SK-N-SH treated with all-trans-retinoic acid at 6 μM for 48 hours (cell line): Measurements from ENCODE around the gene HTR3A.

Experiments used
- BACH2 ChIP-seq: fragments of 250-450 bp; sonication (Bioruptor Pico); IDR thresholded peaks from 2 replicates; pipeline ENCODE4 v1.9.0; 2021; ENCODE audit warnings: mild to moderate bottlenecking, borderline replicate concordance
- CSRNP3 ChIP-seq: fragments of 250-450 bp; sonication (Bioruptor Pico); IDR thresholded peaks from 2 replicates; pipeline ENCODE4 v1.5.1; 2021; ENCODE audit warnings: mild to moderate bottlenecking, moderate library complexity
- GLIS3 ChIP-seq: fragments of 250-450 bp; sonication (Bioruptor Pico); IDR thresholded peaks from 2 replicates; pipeline ENCODE4 v1.5.0; 2020; ENCODE audit warnings: mild to moderate bottlenecking, moderate library complexity
- OSR1 ChIP-seq: fragments of 250-450 bp; sonication (Bioruptor Pico); IDR thresholded peaks from 2 replicates; pipeline ENCODE4 v1.8.0; 2022; ENCODE audit warnings: moderate library complexity, mild to moderate bottlenecking, inconsistent platforms
- PATZ1 ChIP-seq: fragments of 250-450 bp; sonication (Bioruptor Pico); IDR thresholded peaks from 2 replicates; pipeline ENCODE4 v1.8.0; 2020; ENCODE audit warnings: mild to moderate bottlenecking, moderate library complexity, borderline replicate concordance
- RARB ChIP-seq: fragments of 250-450 bp; sonication (Bioruptor Pico); IDR thresholded peaks from 2 replicates; pipeline ENCODE4 v1.8.0; 2021; ENCODE audit warnings: mild to moderate bottlenecking, moderate library complexity
- SNAI2 ChIP-seq: fragments of 250-450 bp; sonication (Bioruptor Pico); IDR thresholded peaks from 2 replicates; pipeline ENCODE4 v1.5.0; 2020; ENCODE audit warnings: mild to moderate bottlenecking, moderate library complexity
- TCF4 ChIP-seq: fragments of 250-450 bp; sonication (Bioruptor Pico); IDR thresholded peaks from 2 replicates; pipeline ENCODE4 v1.8.0; 2021; ENCODE audit warnings: mild to moderate bottlenecking, moderate library complexity, borderline replicate concordance
- ZC3H10 ChIP-seq: fragments of 250-450 bp; sonication (Bioruptor Pico); IDR thresholded peaks from 2 replicates; pipeline ENCODE4 v1.5.1; 2021; ENCODE audit warnings: mild to moderate bottlenecking, moderate library complexity
- ZFP30 ChIP-seq: fragments of 450-650 bp; formaldehyde crosslinking; IDR thresholded peaks from 2 replicates; pipeline ENCODE4 v1.5.0; 2022; ENCODE audit warnings: mild to moderate bottlenecking, moderate library complexity
- ZNF565 ChIP-seq: fragments of 450-650 bp; formaldehyde crosslinking; conservative IDR thresholded peaks from 2 replicates; pipeline ENCODE4 v1.5.0; 2020; ENCODE audit warnings: low read depth, mild to moderate bottlenecking, moderate library complexity
- ZNF8 ChIP-seq: fragments of 450-650 bp; formaldehyde crosslinking; IDR thresholded peaks from 2 replicates; pipeline ENCODE4 v1.5.0; 2020; ENCODE audit warnings: mild to moderate bottlenecking, moderate library complexity

GRCh38 chr11:113947994-113948393, 26.9 kb upstream of the HTR3A start:
- TF ChIP-seq OSR1 = no peak
- TF ChIP-seq GLIS3 (CRISPR knock-in tag) = no peak
- TF ChIP-seq ZFP30 (CRISPR knock-in tag) = no peak
- TF ChIP-seq BACH2 (CRISPR knock-in tag) = no peak
- TF ChIP-seq ZNF565 (CRISPR knock-in tag) = no peak
- no peak for TF ChIP-seq RARB (CRISPR knock-in tag)
- TF ChIP-seq ZC3H10 (CRISPR knock-in tag) = no peak
- no peak for TF ChIP-seq SNAI2 (CRISPR knock-in tag)
- TF ChIP-seq ZNF8 = no peak
- no peak for TF ChIP-seq CSRNP3 (CRISPR knock-in tag)
- no peak for TF ChIP-seq PATZ1 (CRISPR knock-in tag)
- no peak for TF ChIP-seq TCF4 (CRISPR knock-in tag)
